DND-41 (cell line): ENCODE data around the gene FIGNL1.

Experiments
- EZH2 ChIP-seq: IDR thresholded peaks from 3 replicates; pipeline ENCODE4 v1.6.1; 2012; ENCODE audit warnings: borderline replicate concordance, low read depth, mild to moderate bottlenecking, moderate library complexity, low read length, inconsistent platforms; ENCODE audit not compliant: severe bottlenecking
- TF ChIP-seq, protein P1 (sequence below): IDR thresholded peaks from 2 replicates; pipeline ENCODE4 v1.5.1; 2012; ENCODE audit warnings: borderline replicate concordance, low read length, moderate library complexity, mild to moderate bottlenecking; ENCODE audit not compliant: poor library complexity, severe bottlenecking; ENCODE audit errors: extremely low read depth

DNA sequence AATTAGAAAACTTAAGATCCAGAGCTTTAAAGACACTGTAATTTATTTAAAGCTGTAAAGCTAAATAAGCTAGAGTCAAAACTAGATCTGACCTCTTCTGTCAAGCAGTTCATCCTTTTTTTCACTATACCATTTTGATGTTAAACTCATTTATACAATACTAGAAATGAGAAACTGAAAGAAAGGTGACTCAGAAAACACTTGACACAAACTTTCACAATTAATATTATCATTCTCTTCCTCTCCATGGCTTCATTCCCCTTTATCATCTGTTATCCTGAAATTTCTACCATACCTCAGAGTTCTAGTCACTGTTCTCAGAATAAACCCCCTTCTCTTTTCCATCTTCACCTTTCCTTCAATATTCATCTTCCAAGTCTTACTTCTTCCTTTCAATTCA is 1.3 kb downstream of the FIGNL1 start:
- TF ChIP-seq, protein P1, sequence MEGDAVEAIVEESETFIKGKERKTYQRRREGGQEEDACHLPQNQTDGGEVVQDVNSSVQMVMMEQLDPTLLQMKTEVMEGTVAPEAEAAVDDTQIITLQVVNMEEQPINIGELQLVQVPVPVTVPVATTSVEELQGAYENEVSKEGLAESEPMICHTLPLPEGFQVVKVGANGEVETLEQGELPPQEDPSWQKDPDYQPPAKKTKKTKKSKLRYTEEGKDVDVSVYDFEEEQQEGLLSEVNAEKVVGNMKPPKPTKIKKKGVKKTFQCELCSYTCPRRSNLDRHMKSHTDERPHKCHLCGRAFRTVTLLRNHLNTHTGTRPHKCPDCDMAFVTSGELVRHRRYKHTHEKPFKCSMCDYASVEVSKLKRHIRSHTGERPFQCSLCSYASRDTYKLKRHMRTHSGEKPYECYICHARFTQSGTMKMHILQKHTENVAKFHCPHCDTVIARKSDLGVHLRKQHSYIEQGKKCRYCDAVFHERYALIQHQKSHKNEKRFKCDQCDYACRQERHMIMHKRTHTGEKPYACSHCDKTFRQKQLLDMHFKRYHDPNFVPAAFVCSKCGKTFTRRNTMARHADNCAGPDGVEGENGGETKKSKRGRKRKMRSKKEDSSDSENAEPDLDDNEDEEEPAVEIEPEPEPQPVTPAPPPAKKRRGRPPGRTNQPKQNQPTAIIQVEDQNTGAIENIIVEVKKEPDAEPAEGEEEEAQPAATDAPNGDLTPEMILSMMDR = no peak
- no peak for TF ChIP-seq EZH2
